Measurements from ENCODE around the gene DDRGK1. TPM values are rescaled to one million over a fixed set of nuclear protein-coding genes. Genes with fewer than 3 reads are reported as not detected.

Gene DDRGK1
- total RNA-seq, 4 donors from 2014 or later = 37.7 to 74.9 (median 40.1) TPM

GRCh38 chr20:3231116-3231515 lies 26.6 kb upstream of the DDRGK1 start:
- intact Hi-C loops (cut with DNase I; ENCODE audit: low total_unique reads) = no loop called here
- Histone ChIP-seq H3K4me1 (no peaks in the 10 kb centered on the region), H3K27ac (no peak overlapping the region), H3K36me3 (no peaks in the 10 kb centered on the region), H3K4me3 (no peak overlapping the region), H3K27me3 (no peaks in the 10 kb centered on the region), H3K9me3 (no peaks in the 10 kb centered on the region)
- TF ChIP-seq POLR2A (IDR thresholded peaks at IDR 0.05) (no peak), CTCF (IDR thresholded peaks at IDR 0.05) (no peak)
- no peak for DNase-seq

GRCh38 chr20:3229798-3230197 lies 25.3 kb upstream of the DDRGK1 start:
- intact Hi-C loops (cut with DNase I; ENCODE audit: low total_unique reads) = no loop called here
- Histone ChIP-seq H3K4me3 (no peak overlapping the region), H3K27ac (no peak overlapping the region), H3K9me3 (no peaks in the 10 kb centered on the region), H3K36me3 (no peaks in the 10 kb centered on the region), H3K4me1 (no peaks in the 10 kb centered on the region), H3K27me3 (no peaks in the 10 kb centered on the region)
- DNase-seq = no peak
- TF ChIP-seq CTCF (IDR thresholded peaks at IDR 0.05) (no peak), POLR2A (IDR thresholded peaks at IDR 0.05) (no peak)

- no peaks in the 10 kb centered on the region for H3K9me3 ChIP-seq
- no peak overlapping the region for H3K4me3 ChIP-seq
- no peak overlapping the region for H3K27ac ChIP-seq
- H3K4me1 ChIP-seq = no peaks in the 10 kb centered on the region
- DNase-seq = no peak
- intact Hi-C loops (cut with DNase I; ENCODE audit: low total_unique reads) = no loop called here
- TF ChIP-seq POLR2A (IDR thresholded peaks at IDR 0.05) = no peak
- no peak for TF ChIP-seq CTCF (IDR thresholded peaks at IDR 0.05)
- H3K36me3 ChIP-seq = no peaks in the 10 kb centered on the region
- no peaks in the 10 kb centered on the region for H3K27me3 ChIP-seq
These were observed 24.7 kb upstream of the DDRGK1 start for GRCh38 chr20:3229158-3229557.

GRCh38 chr20:3228750-3229032 lies 24.2 kb upstream of the DDRGK1 start:
- Histone ChIP-seq H3K9me3 (no peaks in the 10 kb centered on the region), H3K4me3 (no peak overlapping the region), H3K27me3 (no peaks in the 10 kb centered on the region), H3K36me3 (no peaks in the 10 kb centered on the region), H3K4me1 (no peaks in the 10 kb centered on the region), H3K27ac (no peak overlapping the region)
- intact Hi-C loops (cut with DNase I; ENCODE audit: low total_unique reads) = no loop called here
- no peak for DNase-seq
- no peak for TF ChIP-seq CTCF (IDR thresholded peaks at IDR 0.05)
- no peak for TF ChIP-seq POLR2A (IDR thresholded peaks at IDR 0.05)

- TF ChIP-seq POLR2A (IDR thresholded peaks at IDR 0.05) (no peak), CTCF (IDR thresholded peaks at IDR 0.05) (no peak)
- no peaks in the 10 kb centered on the region for H3K36me3 ChIP-seq
- no peaks in the 10 kb centered on the region for H3K27me3 ChIP-seq
- no peak overlapping the region for H3K27ac ChIP-seq
- H3K9me3 ChIP-seq = no peaks in the 10 kb centered on the region
- H3K4me3 ChIP-seq = no peak overlapping the region
- intact Hi-C loops (cut with DNase I; ENCODE audit: low total_unique reads) = no loop called here
- no peak for DNase-seq
- H3K4me1 ChIP-seq = no peaks in the 10 kb centered on the region
These were observed 23.7 kb upstream of the DDRGK1 start for GRCh38 chr20:3227936-3228749.

All from uterus (tissue), 4 donors.